Smooth muscle cell (in vitro differentiated cells): ENCODE results near the gene PEX5L. TPM values are rescaled to one million over a fixed set of nuclear protein-coding genes. Genes with fewer than 3 reads are reported as not detected.
A peak's percentile ranks its signal among the peaks of the same experiment; 100 is the strongest.

ENCODE experiments used
- DNase-seq: peaks from one replicate; lab custom pipeline; 2025; ENCODE audit not compliant: unreplicated experiment; lab: John Stamatoyannopoulos, UW
- H2AFZ ChIP-seq: fragments of 200-600 bp; sonication (generic); 2 replicates; pipeline ENCODE4 v1.6.0; 2016; ENCODE audit warnings: antibody characterized with exemption, low read depth, mild to moderate bottlenecking
- H3F3A ChIP-seq: fragments of 200-600 bp; sonication (generic); 2 replicates; pipeline ENCODE4 v1.6.0; 2017; ENCODE audit warnings: antibody characterized with exemption, low read depth
- H3K27ac ChIP-seq: fragments of 200-600 bp; sonication (generic); 2 replicates; pipeline ENCODE4 v1.5.1; 2016; ENCODE audit warnings: low read depth, mild to moderate bottlenecking
- H3K27me3 ChIP-seq: fragments of 200-600 bp; sonication (generic); 2 replicates; pipeline ENCODE4 v1.6.1; 2016; ENCODE audit warnings: low read depth, mild to moderate bottlenecking
- H3K36me3 ChIP-seq: fragments of 200-600 bp; sonication (generic); 2 replicates; pipeline ENCODE4 v1.5.1; 2016; ENCODE audit warnings: low read depth
- H3K4me1 ChIP-seq: fragments of 200-600 bp; sonication (generic); 2 replicates; pipeline ENCODE4 v1.5.1; 2016; ENCODE audit warnings: low read depth
- H3K4me2 ChIP-seq: fragments of 200-600 bp; sonication (generic); 2 replicates; pipeline ENCODE4 v1.6.0; 2016; ENCODE audit warnings: mild to moderate bottlenecking
- H3K4me3 ChIP-seq: fragments of 200-600 bp; sonication (generic); 2 replicates; pipeline ENCODE4 v1.5.1; 2016; ENCODE audit warnings: mild to moderate bottlenecking
- H3K79me2 ChIP-seq: fragments of 200-600 bp; sonication (generic); 2 replicates; pipeline ENCODE4 v1.6.0; 2016; ENCODE audit warnings: low read depth, mild to moderate bottlenecking
- H3K9ac ChIP-seq: fragments of 200-600 bp; sonication (generic); 2 replicates; pipeline ENCODE4 v1.6.0; 2016; ENCODE audit warnings: low read depth
- H3K9me3 ChIP-seq: fragments of 200-600 bp; sonication (generic); replicated peaks from 2 replicates; pipeline ENCODE4 v1.5.1; 2016; ENCODE audit warnings: low read depth
- H4K20me1 ChIP-seq: fragments of 200-600 bp; sonication (generic); 2 replicates; pipeline ENCODE4 v1.6.0; 2016; ENCODE audit warnings: low read depth
- CTCF ChIP-seq: fragments of 200-600 bp; sonication (generic); IDR thresholded peaks from 2 replicates; pipeline ENCODE4 v1.5.1; 2017; ENCODE audit warnings: borderline replicate concordance, mild to moderate bottlenecking, antibody characterized with exemption; ENCODE audit not compliant: insufficient read depth, poor library complexity, severe bottlenecking
- WGBS: methylation state at CpG from one replicate; pipeline ENCODE4 v1.1.7; 2016; ENCODE audit warnings: low lambda C conversion rate; 5-methylcytosine and 5-hydroxymethylcytosine counted together
- polyA plus RNA-seq: library from polyadenylated mRNA; unstranded; fragments of >200 nt; fragmentation: Nextera tagmentation; extraction: Ambion mirVana; gene quantifications from 2 replicates; pipeline ENCODE4 v1.2.1, GENCODE V29; 2016
- total RNA-seq: library from RNA; depleted of rRNA; stranded (reverse); fragments of >200 nt; gene quantifications from 2 replicates; pipeline ENCODE4 v1.2.3, GENCODE V29; 2014

Gene PEX5L
- total and polyA plus RNA-seq, 2 experiments from 2014 or later = not detected

GRCh38 chr3:179861292-179861691, 175.4 kb downstream of the PEX5L start:
- H3K4me1 ChIP-seq = no peaks in the 10 kb centered on the region

GRCh38 chr3:179860275-179861107, 176.2 kb downstream of the PEX5L start:
- 88% methylated on average over 11 of the region's 11 CpGs for WGBS

More at GRCh38 chr3:179861292-179861691, 175.4 kb downstream of the PEX5L start:
- Histone ChIP-seq H3K27ac (no peak overlapping the region), H3F3A (no peaks in the 10 kb centered on the region), H3K79me2 (no peaks in the 10 kb centered on the region), H3K9me3 (no peaks in the 10 kb centered on the region), H2AFZ (no peak overlapping the region), H3K27me3 (no peaks in the 10 kb centered on the region), H3K4me3 (no peak overlapping the region), H3K4me2 (no peak overlapping the region), H4K20me1 (no peaks in the 10 kb centered on the region), H3K9ac (no peak overlapping the region), H3K36me3 (no peaks in the 10 kb centered on the region)
- DNase-seq = no peak
- TF ChIP-seq CTCF = no peak
- 95% methylated on average over 5 of the region's 5 CpGs for WGBS

DNA sequence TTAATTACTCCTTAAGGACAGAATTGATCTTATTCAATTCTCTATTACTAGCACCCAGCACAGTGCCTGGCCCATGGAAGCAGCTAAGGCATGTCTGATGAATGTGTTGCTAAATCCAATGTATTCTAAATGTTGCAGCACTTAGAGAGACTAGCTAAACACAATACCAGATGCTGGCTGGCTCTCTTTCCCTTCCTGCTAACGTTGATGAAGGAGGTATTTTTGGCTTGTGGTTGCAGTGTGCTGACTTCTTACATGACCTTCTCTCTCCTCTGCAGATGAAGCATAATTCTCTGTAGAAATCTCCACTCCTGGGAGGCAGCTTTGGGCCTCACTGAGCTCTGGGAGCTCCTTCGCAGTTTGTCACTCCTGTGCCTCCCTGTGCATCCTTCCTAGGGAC, 183.6 kb downstream of the PEX5L start:
- Histone ChIP-seq H3K4me1 (no peaks in the 10 kb centered on the region), H3K9ac (no peak overlapping the region), H3K4me3 (no peak overlapping the region), H3K79me2 (no peaks in the 10 kb centered on the region), H3K27ac (peak overlapping the region; percentile 48), H3F3A (peaks cover 5% of the 10 kb centered on the region), H2AFZ (no peak overlapping the region), H4K20me1 (no peaks in the 10 kb centered on the region), H3K27me3 (no peaks in the 10 kb centered on the region), H3K9me3 (no peaks in the 10 kb centered on the region), H3K36me3 (no peaks in the 10 kb centered on the region), H3K4me2 (peak overlapping the region; percentile 10)
- no peak for DNase-seq
- no peak for TF ChIP-seq CTCF
- WGBS = 41% methylated on average over 2 of the region's 2 CpGs

More at GRCh38 chr3:179860275-179861107, 176.2 kb downstream of the PEX5L start:
- H4K20me1 ChIP-seq = no peaks in the 10 kb centered on the region
- DNase-seq = no peak
- no peaks in the 10 kb centered on the region for H3K9me3 ChIP-seq
- no peak overlapping the region for H2AFZ ChIP-seq
- H3K4me3 ChIP-seq = no peak overlapping the region
- no peaks in the 10 kb centered on the region for H3K79me2 ChIP-seq
- H3K27ac ChIP-seq = no peak overlapping the region
- no peaks in the 10 kb centered on the region for H3K4me1 ChIP-seq
- no peak for TF ChIP-seq CTCF
- no peaks in the 10 kb centered on the region for H3K27me3 ChIP-seq
- no peaks in the 10 kb centered on the region for H3F3A ChIP-seq
- no peaks in the 10 kb centered on the region for H3K36me3 ChIP-seq
- no peak overlapping the region for H3K9ac ChIP-seq
- no peak overlapping the region for H3K4me2 ChIP-seq
